A673 (cell line): ENCODE results near the gene MLC1.

Source experiments
- CTCF ChIP-seq: fragments of 300-800, 200-600 bp; sonication (generic); conservative IDR thresholded peaks from 2 replicates; pipeline ENCODE4 v1.5.1; 2017; ENCODE audit warnings: low read depth, mild to moderate bottlenecking, antibody characterized with exemption, low read length, moderate library complexity, mixed read lengths
- EZH2 ChIP-seq: fragments of 200-600 bp; sonication (generic); IDR thresholded peaks from 2 replicates; pipeline ENCODE4 v1.6.1; 2017; ENCODE audit warnings: borderline replicate concordance, low read depth, mild to moderate bottlenecking, mixed read lengths, antibody characterized with exemption, low read length; ENCODE audit not compliant: poor library complexity, severe bottlenecking

- TF ChIP-seq CTCF: no peak
- no peak for TF ChIP-seq EZH2
Measured at GRCh38 chr22:50098052-50098451, 12.8 kb upstream of the MLC1 start.
